GM23338 (cell line): ENCODE data around the gene AFF1. TPM values are rescaled to one million over a fixed set of nuclear protein-coding genes. Genes with fewer than 3 reads are reported as not detected.

Experiments
- ATAC-seq: fragments of 200-7000 bp; cut with Tn5 transposase; 3 replicates; pipeline ENCODE4 v1.9.1; 2020
- DNase-seq: peaks from one replicate; pipeline ENCODE4 v3.0.0-alpha.2; 2015; ENCODE audit warnings: low spot score
- H2AFZ ChIP-seq: fragments of 200-600 bp; sonication (generic); 2 replicates; pipeline ENCODE4 v1.8.0; 2016; ENCODE audit warnings: antibody characterized with exemption, mild to moderate bottlenecking, moderate library complexity
- H3F3A ChIP-seq: fragments of 200-600 bp; sonication (generic); replicated peaks from 2 replicates; pipeline ENCODE4 v1.8.0; 2017; ENCODE audit warnings: antibody characterized with exemption, mixed run types, low read depth
- H3K27ac ChIP-seq: fragments of 200-600 bp; sonication (generic); 2 replicates; pipeline ENCODE4 v1.6.1; 2016; ENCODE audit warnings: low read depth
- H3K27me3 ChIP-seq: fragments of 200-600 bp; sonication (generic); 2 replicates; pipeline ENCODE4 v1.8.0; 2016; ENCODE audit warnings: mild to moderate bottlenecking, mixed run types, moderate library complexity; ENCODE audit not compliant: insufficient read depth
- H3K36me3 ChIP-seq: fragments of 200-600 bp; sonication (generic); 2 replicates; pipeline ENCODE4 v1.8.0; 2016; ENCODE audit warnings: mild to moderate bottlenecking; ENCODE audit not compliant: insufficient read depth
- H3K4me1 ChIP-seq: fragments of 200-600 bp; sonication (generic); 2 replicates; pipeline ENCODE4 v1.8.0; 2016; ENCODE audit warnings: mild to moderate bottlenecking, moderate library complexity; ENCODE audit not compliant: insufficient read depth
- H3K4me2 ChIP-seq: fragments of 200-600 bp; sonication (generic); 2 replicates; pipeline ENCODE4 v1.7.1; 2017; ENCODE audit warnings: mixed run types
- H3K4me3 ChIP-seq: fragments of 200-600 bp; sonication (generic); 2 replicates; pipeline ENCODE4 v1.6.1; 2016; ENCODE audit warnings: mixed run types
- H3K79me2 ChIP-seq: fragments of 200-600 bp; sonication (generic); replicated peaks from 2 replicates; pipeline ENCODE4 v1.8.0; 2017; ENCODE audit warnings: mild to moderate bottlenecking; ENCODE audit not compliant: insufficient read depth
- H3K9me2 ChIP-seq: fragments of 200-600 bp; sonication (generic); 2 replicates; pipeline ENCODE4 v1.8.0; 2017; ENCODE audit not compliant: insufficient read depth
- H4K20me1 ChIP-seq: fragments of 200-600 bp; sonication (generic); replicated peaks from 2 replicates; pipeline ENCODE4 v1.8.0; 2017; ENCODE audit warnings: mild to moderate bottlenecking; ENCODE audit not compliant: insufficient read depth
- H3K27ac Mint-ChIP-seq: 2 replicates; pipeline ENCODE4 v1.8.0; 2020; ENCODE audit warnings: inconsistent platforms, mild to moderate bottlenecking, moderate library complexity, mixed read lengths
- H3K27me3 Mint-ChIP-seq: 3 replicates; pipeline ENCODE4 v1.8.0; 2022; ENCODE audit warnings: low read depth, mild to moderate bottlenecking, moderate library complexity, mixed read lengths, inconsistent platforms; ENCODE audit not compliant: insufficient read depth, poor library complexity
- H3K36me3 Mint-ChIP-seq: 3 replicates; pipeline ENCODE4 v1.8.0; 2021; ENCODE audit warnings: low read depth, mild to moderate bottlenecking, inconsistent platforms, moderate library complexity, mixed read lengths
- H3K4me1 Mint-ChIP-seq: 3 replicates; pipeline ENCODE4 v1.8.0; 2020; ENCODE audit warnings: mild to moderate bottlenecking, inconsistent platforms, mixed read lengths
- H3K4me3 Mint-ChIP-seq: 3 replicates; pipeline ENCODE4 v1.8.0; 2021; ENCODE audit warnings: moderate library complexity, mild to moderate bottlenecking, inconsistent platforms, mixed read lengths
- H3K9me3 Mint-ChIP-seq: 3 replicates; pipeline ENCODE4 v1.8.0; 2020; ENCODE audit warnings: moderate library complexity, mild to moderate bottlenecking, inconsistent platforms, mixed read lengths
- CTCF ChIP-seq, 2 experiments: fragments of 200-600 bp in 1 of 2; sonication (generic) in 1 of 2; conservative IDR thresholded peaks; 2 replicates each; pipeline versions ENCODE4 v1.5.1 to v1.6.1; 2016 to 2017; ENCODE audit warnings: antibody characterized with exemption in 2 of 2, low read depth in 2 of 2, mild to moderate bottlenecking in 2 of 2, moderate library complexity in 1 of 2
- ETS1 ChIP-seq: IDR thresholded peaks from 2 replicates; pipeline ENCODE4 v1.6.1; 2016; ENCODE audit warnings: antibody characterized with exemption
- EZH2 ChIP-seq: fragments of 200-600 bp; sonication (generic); IDR thresholded peaks from one replicate; pipeline ENCODE4 v1.8.0; 2017; ENCODE audit warnings: antibody characterized with exemption, mild to moderate bottlenecking, low read depth; ENCODE audit not compliant: unreplicated experiment
- JUNB ChIP-seq: IDR thresholded peaks from one replicate; pipeline ENCODE4 v1.6.1; 2016; ENCODE audit warnings: antibody characterized with exemption; ENCODE audit not compliant: unreplicated experiment
- NANOG ChIP-seq: IDR thresholded peaks from 2 replicates; pipeline ENCODE4 v1.6.1; 2016; ENCODE audit warnings: antibody characterized with exemption, borderline replicate concordance
- STAT1 ChIP-seq: IDR thresholded peaks from one replicate; pipeline ENCODE4 v1.6.1; 2016; ENCODE audit warnings: antibody characterized with exemption; ENCODE audit not compliant: unreplicated experiment
- long read RNA-seq: library from polyadenylated mRNA; unstranded; transcript quantifications from one replicate; pipeline ENCODE4 v2.0.0, GENCODE V29; 2020; ENCODE audit not compliant: unreplicated experiment
- polyA plus RNA-seq: library from polyadenylated mRNA; unstranded; fragments of >200 nt; fragmentation: Nextera tagmentation; extraction: Ambion mirVana; gene quantifications from 2 replicates; pipeline ENCODE4 v1.2.1, GENCODE V29; 2016
- total RNA-seq: library from RNA; depleted of rRNA; stranded (reverse); fragments of >200 nt; shearing (Covaris generic); gene quantifications from 2 replicates; pipeline ENCODE4 v1.2.3, GENCODE V29; 2014; rRNA removed
- TF ChIP-seq, protein P1 (sequence below): fragments of 250-450 bp; sonication (Bioruptor Pico); IDR thresholded peaks from 2 replicates; pipeline ENCODE4 v1.5.0; 2020; ENCODE audit warnings: mild to moderate bottlenecking, moderate library complexity

Gene AFF1, protein sequence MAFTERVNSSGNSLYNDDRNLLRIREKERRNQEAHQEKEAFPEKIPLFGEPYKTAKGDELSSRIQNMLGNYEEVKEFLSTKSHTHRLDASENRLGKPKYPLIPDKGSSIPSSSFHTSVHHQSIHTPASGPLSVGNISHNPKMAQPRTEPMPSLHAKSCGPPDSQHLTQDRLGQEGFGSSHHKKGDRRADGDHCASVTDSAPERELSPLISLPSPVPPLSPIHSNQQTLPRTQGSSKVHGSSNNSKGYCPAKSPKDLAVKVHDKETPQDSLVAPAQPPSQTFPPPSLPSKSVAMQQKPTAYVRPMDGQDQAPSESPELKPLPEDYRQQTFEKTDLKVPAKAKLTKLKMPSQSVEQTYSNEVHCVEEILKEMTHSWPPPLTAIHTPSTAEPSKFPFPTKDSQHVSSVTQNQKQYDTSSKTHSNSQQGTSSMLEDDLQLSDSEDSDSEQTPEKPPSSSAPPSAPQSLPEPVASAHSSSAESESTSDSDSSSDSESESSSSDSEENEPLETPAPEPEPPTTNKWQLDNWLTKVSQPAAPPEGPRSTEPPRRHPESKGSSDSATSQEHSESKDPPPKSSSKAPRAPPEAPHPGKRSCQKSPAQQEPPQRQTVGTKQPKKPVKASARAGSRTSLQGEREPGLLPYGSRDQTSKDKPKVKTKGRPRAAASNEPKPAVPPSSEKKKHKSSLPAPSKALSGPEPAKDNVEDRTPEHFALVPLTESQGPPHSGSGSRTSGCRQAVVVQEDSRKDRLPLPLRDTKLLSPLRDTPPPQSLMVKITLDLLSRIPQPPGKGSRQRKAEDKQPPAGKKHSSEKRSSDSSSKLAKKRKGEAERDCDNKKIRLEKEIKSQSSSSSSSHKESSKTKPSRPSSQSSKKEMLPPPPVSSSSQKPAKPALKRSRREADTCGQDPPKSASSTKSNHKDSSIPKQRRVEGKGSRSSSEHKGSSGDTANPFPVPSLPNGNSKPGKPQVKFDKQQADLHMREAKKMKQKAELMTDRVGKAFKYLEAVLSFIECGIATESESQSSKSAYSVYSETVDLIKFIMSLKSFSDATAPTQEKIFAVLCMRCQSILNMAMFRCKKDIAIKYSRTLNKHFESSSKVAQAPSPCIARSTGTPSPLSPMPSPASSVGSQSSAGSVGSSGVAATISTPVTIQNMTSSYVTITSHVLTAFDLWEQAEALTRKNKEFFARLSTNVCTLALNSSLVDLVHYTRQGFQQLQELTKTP
- total RNA-seq (53.8 and 67.2 TPM in 2 replicates), polyA plus RNA-seq (37.6 and 42.6 TPM in 2 replicates)
- long read RNA-seq, partial matches to known transcripts = 4 of 6 reads
- long read RNA-seq, other reads (novel, unspliced or antisense) = 2 of 6 reads

DNA sequence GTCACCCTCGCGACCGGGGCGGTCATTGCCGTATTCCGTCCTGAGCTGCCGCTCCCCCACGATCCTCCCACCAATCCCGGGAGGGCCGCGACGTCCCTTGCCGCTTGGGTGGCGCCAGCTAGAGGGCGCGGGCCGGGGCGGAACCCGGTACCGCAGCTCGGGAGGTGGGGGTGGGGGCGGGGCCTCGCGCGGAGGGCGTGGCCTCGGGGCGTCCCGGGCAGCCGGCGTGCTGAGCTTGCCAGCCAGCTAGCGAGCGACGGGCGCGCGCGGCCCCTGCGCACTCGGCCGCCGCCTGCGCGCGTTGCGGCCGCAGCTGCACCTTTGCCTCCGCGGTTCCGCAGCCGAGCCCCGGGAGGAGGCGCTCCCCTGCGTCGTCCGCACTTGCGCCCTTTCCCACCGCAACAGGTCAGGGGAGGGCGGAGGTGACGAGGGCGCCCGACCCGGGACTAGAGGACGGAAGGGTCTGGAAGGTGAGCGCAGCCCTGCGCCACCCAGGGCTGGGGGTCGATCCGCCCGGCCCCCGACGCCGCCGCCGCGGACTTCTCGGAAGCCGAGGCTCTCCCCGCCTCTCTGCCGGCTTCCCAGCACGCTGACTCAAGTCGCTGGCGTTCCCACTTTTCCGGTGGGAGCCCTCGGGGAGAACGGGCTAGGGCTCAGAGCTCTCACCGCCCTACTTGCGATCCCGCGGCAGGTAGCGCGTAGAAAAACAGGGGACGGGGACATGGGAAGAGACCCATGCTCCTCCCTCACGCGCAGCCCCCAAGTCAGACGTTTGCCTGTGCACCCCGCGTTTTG lies at the start of gene AFF1:
TSS of gene AFF1 (plus strand) at position 241 of the 795 bp plus-strand sequence. CDS start 13,523 bp downstream, outside the sequence.
- Mint-ChIP-seq H3K4me3 (peak within 1 kb of the TSS; percentile 87), H3K27me3 (peaks cover 8% of the 10 kb centered on the region)
- no peak for TF ChIP-seq JUNB
- peak in 1 of 2 experiments; percentile 50; a peak in 2 of 4 replicates for TF ChIP-seq CTCF (conservative IDR thresholded peaks at IDR 0.05; ENCODE audit: low read depth in 2 of 2)
- TF ChIP-seq NANOG = no peak
- TF ChIP-seq ETS1 = peak; percentile 20; the same call in 1 of the 2 replicates
- TF ChIP-seq EZH2 = no peak
- TF ChIP-seq STAT1 = no peak
- TF ChIP-seq, protein P1, sequence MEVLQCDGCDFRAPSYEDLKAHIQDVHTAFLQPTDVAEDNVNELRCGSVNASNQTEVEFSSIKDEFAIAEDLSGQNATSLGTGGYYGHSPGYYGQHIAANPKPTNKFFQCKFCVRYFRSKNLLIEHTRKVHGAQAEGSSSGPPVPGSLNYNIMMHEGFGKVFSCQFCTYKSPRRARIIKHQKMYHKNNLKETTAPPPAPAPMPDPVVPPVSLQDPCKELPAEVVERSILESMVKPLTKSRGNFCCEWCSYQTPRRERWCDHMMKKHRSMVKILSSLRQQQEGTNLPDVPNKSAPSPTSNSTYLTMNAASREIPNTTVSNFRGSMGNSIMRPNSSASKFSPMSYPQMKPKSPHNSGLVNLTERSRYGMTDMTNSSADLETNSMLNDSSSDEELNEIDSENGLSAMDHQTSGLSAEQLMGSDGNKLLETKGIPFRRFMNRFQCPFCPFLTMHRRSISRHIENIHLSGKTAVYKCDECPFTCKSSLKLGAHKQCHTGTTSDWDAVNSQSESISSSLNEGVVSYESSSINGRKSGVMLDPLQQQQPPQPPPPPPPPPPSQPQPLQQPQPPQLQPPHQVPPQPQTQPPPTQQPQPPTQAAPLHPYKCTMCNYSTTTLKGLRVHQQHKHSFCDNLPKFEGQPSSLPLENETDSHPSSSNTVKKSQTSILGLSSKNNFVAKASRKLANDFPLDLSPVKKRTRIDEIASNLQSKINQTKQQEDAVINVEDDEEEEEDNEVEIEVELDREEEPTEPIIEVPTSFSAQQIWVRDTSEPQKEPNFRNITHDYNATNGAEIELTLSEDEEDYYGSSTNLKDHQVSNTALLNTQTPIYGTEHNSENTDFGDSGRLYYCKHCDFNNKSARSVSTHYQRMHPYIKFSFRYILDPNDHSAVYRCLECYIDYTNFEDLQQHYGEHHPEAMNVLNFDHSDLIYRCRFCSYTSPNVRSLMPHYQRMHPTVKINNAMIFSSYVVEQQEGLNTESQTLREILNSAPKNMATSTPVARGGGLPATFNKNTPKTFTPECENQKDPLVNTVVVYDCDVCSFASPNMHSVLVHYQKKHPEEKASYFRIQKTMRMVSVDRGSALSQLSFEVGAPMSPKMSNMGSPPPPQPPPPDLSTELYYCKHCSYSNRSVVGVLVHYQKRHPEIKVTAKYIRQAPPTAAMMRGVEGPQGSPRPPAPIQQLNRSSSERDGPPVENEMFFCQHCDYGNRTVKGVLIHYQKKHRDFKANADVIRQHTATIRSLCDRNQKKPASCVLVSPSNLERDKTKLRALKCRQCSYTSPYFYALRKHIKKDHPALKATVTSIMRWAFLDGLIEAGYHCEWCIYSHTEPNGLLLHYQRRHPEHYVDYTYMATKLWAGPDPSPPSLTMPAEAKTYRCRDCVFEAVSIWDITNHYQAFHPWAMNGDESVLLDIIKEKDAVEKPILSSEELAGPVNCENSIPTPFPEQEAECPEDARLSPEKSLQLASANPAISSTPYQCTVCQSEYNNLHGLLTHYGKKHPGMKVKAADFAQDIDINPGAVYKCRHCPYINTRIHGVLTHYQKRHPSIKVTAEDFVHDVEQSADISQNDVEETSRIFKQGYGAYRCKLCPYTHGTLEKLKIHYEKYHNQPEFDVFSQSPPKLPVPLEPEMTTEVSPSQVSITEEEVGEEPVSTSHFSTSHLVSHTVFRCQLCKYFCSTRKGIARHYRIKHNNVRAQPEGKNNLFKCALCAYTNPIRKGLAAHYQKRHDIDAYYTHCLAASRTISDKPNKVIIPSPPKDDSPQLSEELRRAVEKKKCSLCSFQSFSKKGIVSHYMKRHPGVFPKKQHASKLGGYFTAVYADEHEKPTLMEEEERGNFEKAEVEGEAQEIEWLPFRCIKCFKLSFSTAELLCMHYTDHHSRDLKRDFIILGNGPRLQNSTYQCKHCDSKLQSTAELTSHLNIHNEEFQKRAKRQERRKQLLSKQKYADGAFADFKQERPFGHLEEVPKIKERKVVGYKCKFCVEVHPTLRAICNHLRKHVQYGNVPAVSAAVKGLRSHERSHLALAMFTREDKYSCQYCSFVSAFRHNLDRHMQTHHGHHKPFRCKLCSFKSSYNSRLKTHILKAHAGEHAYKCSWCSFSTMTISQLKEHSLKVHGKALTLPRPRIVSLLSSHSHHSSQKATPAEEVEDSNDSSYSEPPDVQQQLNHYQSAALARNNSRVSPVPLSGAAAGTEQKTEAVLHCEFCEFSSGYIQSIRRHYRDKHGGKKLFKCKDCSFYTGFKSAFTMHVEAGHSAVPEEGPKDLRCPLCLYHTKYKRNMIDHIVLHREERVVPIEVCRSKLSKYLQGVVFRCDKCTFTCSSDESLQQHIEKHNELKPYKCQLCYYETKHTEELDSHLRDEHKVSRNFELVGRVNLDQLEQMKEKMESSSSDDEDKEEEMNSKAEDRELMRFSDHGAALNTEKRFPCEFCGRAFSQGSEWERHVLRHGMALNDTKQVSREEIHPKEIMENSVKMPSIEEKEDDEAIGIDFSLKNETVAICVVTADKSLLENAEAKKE = no peak

More for the DNA sequence above, at the start of gene AFF1:
- peaks cover 36% of the 10 kb centered on the region for H3K4me1 Mint-ChIP-seq
- H3K27me3 ChIP-seq = no peaks in the 10 kb centered on the region
- H4K20me1 ChIP-seq = peaks cover 10% of the 10 kb centered on the region; the same call in 1 of the 2 replicates
- H3K4me3 ChIP-seq = peak within 1 kb of the TSS; percentile 71
- peak; percentile 73 for ATAC-seq
- H3K9me2 ChIP-seq = no peaks in the 10 kb centered on the region
- peak within 1 kb of the TSS; percentile 83 for H2AFZ ChIP-seq
- H3K4me1 ChIP-seq = peaks cover 37% of the 10 kb centered on the region
- H3K9me3 Mint-ChIP-seq = no peaks in the 10 kb centered on the region; the same call in 2 of the 3 replicates
- peak within 1 kb of the TSS; percentile 93 for H3K27ac ChIP-seq
- H3K4me2 ChIP-seq = peak within 1 kb of the TSS; percentile 91
- peak; percentile 94 for DNase-seq
- peaks cover 39% of the 10 kb centered on the region for H3K79me2 ChIP-seq
- no peaks in the 10 kb centered on the region for H3K36me3 ChIP-seq
- peak within 1 kb of the TSS; percentile 96 for H3K27ac Mint-ChIP-seq
- peaks cover 7% of the 10 kb centered on the region for H3K36me3 Mint-ChIP-seq
- H3F3A ChIP-seq = peaks cover 9% of the 10 kb centered on the region
